K562 (cell line): ENCODE measurements around the gene NLRP5. TPM values are rescaled to one million over a fixed set of nuclear protein-coding genes. Genes with fewer than 3 reads are reported as not detected.
A peak's percentile ranks its signal among the peaks of the same experiment; 100 is the strongest.

ENCODE experiments used
- BCOR ChIP-seq: fragments of 450-650 bp; IDR thresholded peaks from 2 replicates; pipeline ENCODE4 v1.6.1; 2016
- CCAR2 ChIP-seq: fragments of 200-400 bp; formaldehyde crosslinking; IDR thresholded peaks from 2 replicates; pipeline ENCODE4 v1.6.1; 2017; ENCODE audit warnings: mild to moderate bottlenecking, low read depth, low read length
- GTF2A2 ChIP-seq: IDR thresholded peaks from 2 replicates; pipeline ENCODE4 v1.6.1; 2016; ENCODE audit warnings: mild to moderate bottlenecking, missing genetic modification characterization, missing compliant biosample characterization
- NCOA2 ChIP-seq, 2 experiments: fragments of 450-650 bp; IDR thresholded peaks; 2 replicates each; pipeline ENCODE4 v1.6.1; 2018; ENCODE audit warnings: mild to moderate bottlenecking in 2 of 2, moderate library complexity in 1 of 2; ENCODE audit not compliant: partially characterized antibody in 2 of 2
- RCOR1 ChIP-seq, 2 experiments: IDR thresholded peaks; 2 replicates each; pipeline ENCODE4 v1.6.1; 2012; ENCODE audit warnings: low read depth in 2 of 2, low read length in 2 of 2, borderline replicate concordance in 1 of 2, improper control_type of control experiment in 1 of 2
- STAT6 ChIP-seq: sonication (generic); formaldehyde crosslinking; IDR thresholded peaks from 2 replicates; pipeline ENCODE4 v1.8.1; 2023; ENCODE audit warnings: mild to moderate bottlenecking, missing genetic modification reagents
- polyA plus RNA-seq, 8 experiments: library from polyadenylated mRNA; depleted of rRNA in 4 of 8; stranded (reverse) in 5 of 8; unstranded in 3 of 8; fragments of >200 nt; fragmentation: Nextera tagmentation in 2 of 8; fragmentation: Illumina TruSeq in 1 of 8; extraction: Ambion mirVana in 2 of 8; extraction: Trizol in 1 of 8; gene quantifications; 2 replicates each; pipeline versions ENCODE4 v1.2.1 to v1.2.3, GENCODE V29; 2011 to 2014; ENCODE audit warnings: inconsistent platforms in 1 of 8, missing spikeins in 1 of 8
- total RNA-seq, 7 experiments: library from RNA; depleted of rRNA in 6 of 7; stranded (reverse); fragments of >200 nt in 6 of 7; fragmentation: Illumina TruSeq in 2 of 7; extraction: Trizol in 2 of 7; gene quantifications; 2 replicates each; pipeline versions ENCODE4 v1.2.1 to v1.2.3, GENCODE V29; 2011 to 2021; ENCODE audit warnings: low replicate concordance in 1 of 7

NLRP5 gene
- total and polyA plus RNA-seq, 9 of the 15 experiments (the other 6 are each of a cell fraction or from before 2014, with no cell fraction given) = 0.04 to 0.07 TPM; not detected in 7

DNA sequence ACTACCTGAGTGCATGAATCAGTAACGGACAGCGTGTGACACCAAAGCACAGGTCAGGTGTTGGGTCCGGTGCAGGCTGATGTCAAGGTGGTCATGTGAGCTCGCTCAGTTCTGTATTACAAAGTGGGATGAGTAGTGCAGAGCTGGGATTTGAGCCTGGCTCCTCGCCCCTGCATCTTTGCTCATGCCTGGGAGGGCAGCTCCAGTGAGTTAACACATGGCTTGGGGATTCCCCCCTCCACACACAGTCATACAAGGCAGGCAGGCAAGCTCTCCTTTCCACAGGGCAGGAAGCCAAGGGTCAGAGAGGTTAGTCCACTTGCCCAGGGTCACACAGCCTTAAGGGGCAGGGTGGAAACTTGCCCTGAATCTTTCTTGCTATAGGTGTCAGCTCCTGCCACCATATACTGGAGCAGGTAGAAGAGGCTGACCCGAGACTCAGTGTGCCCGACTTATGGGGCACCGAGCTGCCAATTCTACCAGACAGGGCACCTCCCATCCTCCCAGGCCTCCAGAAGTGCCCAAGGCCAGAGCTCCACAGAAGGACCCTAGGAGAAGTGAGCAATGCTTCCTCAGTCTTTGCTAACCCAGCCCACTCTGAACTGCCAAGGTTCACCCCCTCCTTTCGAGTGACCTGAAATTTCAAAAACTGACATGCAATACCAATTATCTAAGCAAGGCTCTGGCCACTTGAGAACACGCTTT, 99.1 kb downstream of the NLRP5 start (continued):
- no peak for TF ChIP-seq STAT6 (CRISPR knock-in tag)
- no peak for TF ChIP-seq CCAR2
- no peak for TF ChIP-seq GTF2A2 (tag)
- peak; percentile 91 for TF ChIP-seq BCOR
- no peak for TF ChIP-seq NCOA2 (IDR thresholded peaks at IDR 0.05; ENCODE audit: partially characterized antibody in 2 of 2)
- TF ChIP-seq RCOR1 (IDR thresholded peaks at IDR 0.05; ENCODE audit: borderline replicate concordance in 1 of 2, low read depth in 2 of 2, low read length in 2 of 2) = 0 out of 4 replicates have a peak, but pooled peaks of 1 of the 2 experiments have one; percentile 29
